NT2/D1 (cell line): Measurements from ENCODE around the gene BST1.

Source experiments
- SUZ12 ChIP-seq: IDR thresholded peaks from 2 replicates; pipeline ENCODE4 v1.6.1; 2011; ENCODE audit not compliant: insufficient read length, insufficient read depth; ENCODE audit errors: extremely low read depth
- YY1 ChIP-seq: IDR thresholded peaks from 2 replicates; pipeline ENCODE4 v1.6.1; 2011; ENCODE audit not compliant: insufficient read length, insufficient read depth
- ZNF274 ChIP-seq: IDR thresholded peaks from 2 replicates; pipeline ENCODE4 v1.6.1; 2011; ENCODE audit warnings: mild to moderate bottlenecking, low read depth, low read length

DNA sequence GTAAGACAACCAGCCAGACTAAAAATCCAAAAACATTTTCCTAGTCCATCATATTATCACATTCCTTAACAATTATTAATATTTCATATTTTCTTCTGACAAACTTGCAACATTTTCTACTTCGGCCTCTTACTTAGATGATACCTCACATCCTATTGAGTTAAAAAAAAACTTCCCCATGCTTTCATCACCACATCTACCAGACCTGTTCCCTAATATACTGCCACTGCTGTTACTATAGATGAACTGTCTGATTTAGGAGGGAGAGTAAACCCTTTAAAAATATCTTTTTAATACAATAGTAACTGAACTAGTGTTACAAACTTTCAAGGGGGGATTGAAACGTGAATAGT lies 19.7 kb upstream of the BST1 start:
- TF ChIP-seq SUZ12 (no peak), YY1 (no peak), ZNF274 (no peak)
